SU-DHL-6 (cell line): ENCODE data around the gene CLIC5.

Experiments
- H2AFZ ChIP-seq: fragments of 200-600 bp; sonication (generic); 2 replicates; pipeline ENCODE4 v1.6.1; 2014; ENCODE audit warnings: low read depth, mild to moderate bottlenecking, moderate library complexity, mixed read lengths, antibody characterized with exemption, low read length; ENCODE audit not compliant: severe bottlenecking
- H3F3A ChIP-seq: fragments of 200-600 bp; shearing (Covaris generic); 2 replicates; pipeline ENCODE4 v1.6.0; 2016; ENCODE audit warnings: antibody characterized with exemption, mild to moderate bottlenecking; ENCODE audit not compliant: insufficient read depth
- H3K27ac ChIP-seq: fragments of 200-600 bp; sonication (generic); 2 replicates; pipeline ENCODE4 v1.5.1; 2016; ENCODE audit warnings: low read depth, mild to moderate bottlenecking, low read length, moderate library complexity, mixed read lengths
- H3K27me3 ChIP-seq: fragments of 200-600 bp; sonication (generic), shearing (Covaris generic); 2 replicates; pipeline ENCODE4 v1.6.0; 2014; ENCODE audit warnings: mild to moderate bottlenecking, low read length
- H3K36me3 ChIP-seq: fragments of 200-600 bp; sonication (generic); 2 replicates; pipeline ENCODE4 v1.6.1; 2014; ENCODE audit warnings: mild to moderate bottlenecking, low read length, mixed read lengths
- H3K4me2 ChIP-seq: fragments of 300-600, 200-600 bp; shearing (Covaris generic), sonication (generic); 2 replicates; pipeline ENCODE4 v1.6.0; 2014; ENCODE audit warnings: low read length, low read depth, mild to moderate bottlenecking; ENCODE audit not compliant: poor library complexity, severe bottlenecking
- H3K4me3 ChIP-seq: fragments of 200-600 bp; sonication (generic); 2 replicates; pipeline ENCODE4 v1.5.1; 2014; ENCODE audit warnings: antibody characterized with exemption, low read length, mild to moderate bottlenecking, mixed read lengths; ENCODE audit not compliant: insufficient read depth, poor library complexity, severe bottlenecking
- H3K79me2 ChIP-seq: fragments of 200-600 bp; sonication (generic); 2 replicates; pipeline ENCODE4 v1.6.1; 2014; ENCODE audit warnings: mild to moderate bottlenecking, low read length, moderate library complexity; ENCODE audit not compliant: insufficient read depth
- H3K9ac ChIP-seq: fragments of 200-600 bp; sonication (generic); 2 replicates; pipeline ENCODE4 v1.7.0; 2014; ENCODE audit warnings: mild to moderate bottlenecking, low read length
- H3K9me2 ChIP-seq: fragments of 200-600 bp; sonication (generic); replicated peaks from 2 replicates; pipeline ENCODE4 v1.6.1; 2014; ENCODE audit warnings: low read length; ENCODE audit not compliant: insufficient read depth
- H3K9me3 ChIP-seq: fragments of 200-600 bp; sonication (generic); 2 replicates; pipeline ENCODE4 v1.6.1; 2014; ENCODE audit warnings: low read length, mixed read lengths; ENCODE audit not compliant: insufficient read depth
- H4K20me1 ChIP-seq: fragments of 200-600 bp; sonication (generic); 2 replicates; pipeline ENCODE4 v1.6.1; 2014; ENCODE audit warnings: low read depth, mild to moderate bottlenecking, antibody characterized with exemption, low read length, moderate library complexity, mixed read lengths
- CTCF ChIP-seq: fragments of 200-600 bp; sonication (generic); IDR thresholded peaks from one replicate; pipeline ENCODE4 v1.5.1; 2017; ENCODE audit warnings: antibody characterized with exemption, mild to moderate bottlenecking, low read length, moderate library complexity; ENCODE audit not compliant: insufficient read depth, poor library complexity, severe bottlenecking
- EZH2phosphoT487 ChIP-seq: fragments of 200-600 bp; sonication (generic), shearing (Covaris generic); conservative IDR thresholded peaks from 2 replicates; pipeline ENCODE4 v1.6.1; 2018; ENCODE audit warnings: mild to moderate bottlenecking, antibody characterized with exemption, low read length, moderate library complexity, mixed read lengths

The CLIC5 gene

GRCh38 chr6:45916692-45917091 lies 99.0 kb downstream of the CLIC5 start:
- Histone ChIP-seq H3K9me2 (no peaks in the 10 kb centered on the region), H3K27me3 (no peaks in the 10 kb centered on the region)

DNA sequence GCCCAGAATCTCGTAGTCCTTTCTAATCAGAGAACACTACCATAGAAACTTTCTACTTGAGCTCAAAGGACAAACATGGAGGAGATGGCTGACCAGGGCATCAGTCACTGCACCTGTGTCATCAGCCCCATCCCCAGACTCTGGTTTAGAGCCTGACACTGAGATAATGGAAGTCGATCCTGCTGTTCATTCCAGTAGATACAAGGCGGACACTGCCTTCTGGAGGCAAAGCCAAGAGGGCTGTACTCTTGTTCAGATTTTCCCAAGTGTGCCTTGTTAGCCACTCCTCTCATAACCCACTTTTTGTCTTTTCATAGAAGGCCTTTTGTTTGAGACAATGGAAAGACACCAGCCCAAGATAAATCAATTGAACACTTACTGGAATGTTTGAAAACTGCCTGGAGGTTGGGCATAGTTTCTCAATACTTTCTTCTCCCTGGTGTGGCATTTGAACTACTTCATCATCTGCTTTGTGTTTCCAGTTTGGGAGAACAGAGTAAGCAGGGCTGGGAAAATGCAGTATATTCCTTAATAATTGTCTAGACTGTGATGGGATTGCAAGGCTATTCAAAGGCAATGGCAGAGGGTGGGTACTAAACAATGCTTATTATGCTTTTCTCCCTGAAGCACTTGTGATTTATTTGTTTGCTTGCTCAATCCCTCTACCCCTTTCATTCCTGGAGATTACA lies 99.7 kb downstream of the CLIC5 start:
- no peak for TF ChIP-seq CTCF
- no peak for TF ChIP-seq EZH2phosphoT487
- H3K27ac ChIP-seq: no peak overlapping the region
- H4K20me1 ChIP-seq: no peaks in the 10 kb centered on the region
- no peak overlapping the region for H3K4me3 ChIP-seq
- no peaks in the 10 kb centered on the region for H3F3A ChIP-seq
- no peaks in the 10 kb centered on the region for H3K9me2 ChIP-seq
- H3K4me2 ChIP-seq: no peak overlapping the region
- no peaks in the 10 kb centered on the region for H3K79me2 ChIP-seq
- H3K9me3 ChIP-seq: no peaks in the 10 kb centered on the region
- H2AFZ ChIP-seq: no peak overlapping the region
- H3K9ac ChIP-seq: no peak overlapping the region
- no peaks in the 10 kb centered on the region for H3K36me3 ChIP-seq
- no peaks in the 10 kb centered on the region for H3K27me3 ChIP-seq

More at GRCh38 chr6:45916692-45917091, 99.0 kb downstream of the CLIC5 start:
- H3F3A ChIP-seq: no peaks in the 10 kb centered on the region
- no peaks in the 10 kb centered on the region for H3K9me3 ChIP-seq
- H4K20me1 ChIP-seq: no peaks in the 10 kb centered on the region
- H3K36me3 ChIP-seq: no peaks in the 10 kb centered on the region
- H2AFZ ChIP-seq: no peak overlapping the region
- H3K27ac ChIP-seq: no peak overlapping the region
- TF ChIP-seq EZH2phosphoT487 (no peak), CTCF (no peak)
- H3K79me2 ChIP-seq: no peaks in the 10 kb centered on the region
- H3K9ac ChIP-seq: no peak overlapping the region
- no peak overlapping the region for H3K4me2 ChIP-seq
- no peak overlapping the region for H3K4me3 ChIP-seq

- no peaks in the 10 kb centered on the region for H3F3A ChIP-seq
- TF ChIP-seq CTCF: no peak
- TF ChIP-seq EZH2phosphoT487: no peak
- no peaks in the 10 kb centered on the region for H3K36me3 ChIP-seq
Measured at GRCh38 chr6:45911691-45912090, 104.0 kb downstream of the CLIC5 start.

More at GRCh38 chr6:45911691-45912090, 104.0 kb downstream of the CLIC5 start:
- H3K79me2 ChIP-seq: no peaks in the 10 kb centered on the region
- H2AFZ ChIP-seq: no peak overlapping the region
- H3K4me2 ChIP-seq: no peak overlapping the region
- H3K9ac ChIP-seq: no peak overlapping the region
- no peaks in the 10 kb centered on the region for H3K9me3 ChIP-seq
- H3K4me3 ChIP-seq: no peak overlapping the region
- no peaks in the 10 kb centered on the region for H3K9me2 ChIP-seq
- no peak overlapping the region for H3K27ac ChIP-seq
- no peaks in the 10 kb centered on the region for H3K27me3 ChIP-seq
- no peaks in the 10 kb centered on the region for H4K20me1 ChIP-seq
